CD14-positive monocyte (primary cell): ENCODE measurements around the gene ATG4D. TPM values are rescaled to one million over a fixed set of nuclear protein-coding genes. Genes with fewer than 3 reads are reported as not detected.

Experiments
- DNase-seq, 3 donors: peaks; one replicate each; pipeline ENCODE4 v3.0.0-alpha.2; 2011 to 2022
- H2AFZ ChIP-seq: 2 replicates; pipeline ENCODE4 v1.6.0; 2012; ENCODE audit warnings: mild to moderate bottlenecking, low read depth, low read length, inconsistent platforms; ENCODE audit not compliant: insufficient read depth, poor library complexity, severe bottlenecking
- H3K27ac ChIP-seq, 2 donors: 1 replicate in 1 of 2; 2 replicates in 1 of 2; pipeline ENCODE4 v1.5.1; 2012 to 2013; ENCODE audit warnings: low read length in 2 of 2, control low read depth in 1 of 2, inconsistent platforms in 1 of 2, low read depth in 1 of 2, mild to moderate bottlenecking in 1 of 2
- H3K27me3 ChIP-seq, 2 donors: one replicate each; pipeline versions ENCODE4 v1.6.0 to v1.6.1; 2011 to 2013; ENCODE audit warnings: low read length in 2 of 2; ENCODE audit not compliant: control insufficient read depth in 2 of 2, insufficient read depth in 2 of 2
- H3K36me3 ChIP-seq, 2 donors: replicated peaks in 1 of 2; 1 replicate in 1 of 2; 2 replicates in 1 of 2; pipeline versions ENCODE4 v1.5.1 to v1.6.1; 2012 to 2013; ENCODE audit warnings: low read length in 2 of 2, control low read depth in 1 of 2, inconsistent platforms in 1 of 2, mild to moderate bottlenecking in 1 of 2; ENCODE audit not compliant: insufficient read depth in 2 of 2, control insufficient read depth in 1 of 2
- H3K4me1 ChIP-seq, 2 donors: 1 replicate in 1 of 2; 2 replicates in 1 of 2; pipeline versions ENCODE4 v1.5.1 to v1.6.1; 2012 to 2013; ENCODE audit warnings: low read length in 2 of 2, control low read depth in 1 of 2, inconsistent platforms in 1 of 2, mild to moderate bottlenecking in 1 of 2, moderate library complexity in 1 of 2; ENCODE audit not compliant: insufficient read depth in 2 of 2, control insufficient read depth in 1 of 2
- H3K4me2 ChIP-seq: replicated peaks from 2 replicates; pipeline ENCODE3; 2012; ENCODE audit warnings: low read length, moderate library complexity, mild to moderate bottlenecking; ENCODE audit not compliant: poor library complexity, severe bottlenecking; ENCODE audit errors: extremely low read depth
- H3K4me3 ChIP-seq, 3 experiments: fragments of 200-600 bp in 1 of 3; sonication (generic) in 1 of 3; replicated peaks in 1 of 3; 1 replicate in 2 of 3; 2 replicates in 1 of 3; pipeline ENCODE4 v1.5.1; 2011 to 2013; ENCODE audit warnings: low read length in 3 of 3, mild to moderate bottlenecking in 3 of 3, control low read depth in 2 of 3, low read depth in 2 of 3, inconsistent platforms in 1 of 3, moderate library complexity in 1 of 3
- H3K79me2 ChIP-seq: 2 replicates; pipeline ENCODE4 v1.6.0; 2012; ENCODE audit warnings: mild to moderate bottlenecking, control low read depth, inconsistent platforms, low read length, moderate library complexity; ENCODE audit not compliant: insufficient read depth
- H3K9ac ChIP-seq: 2 replicates; pipeline ENCODE4 v1.6.0; 2017; ENCODE audit warnings: low read length, mild to moderate bottlenecking; ENCODE audit not compliant: insufficient read depth, poor library complexity, severe bottlenecking
- H3K9me3 ChIP-seq, 2 donors: replicated peaks in 1 of 2; 1 replicate in 1 of 2; 2 replicates in 1 of 2; pipeline versions ENCODE4 v1.5.1 to v1.6.1; 2012 to 2013; ENCODE audit warnings: low read length in 2 of 2, control low read depth in 1 of 2; ENCODE audit not compliant: control insufficient read depth in 1 of 2, insufficient read depth in 1 of 2
- H4K20me1 ChIP-seq: 2 replicates; pipeline ENCODE4 v1.6.0; 2012; ENCODE audit warnings: mild to moderate bottlenecking, low read length, control low read depth, moderate library complexity; ENCODE audit not compliant: insufficient read depth
- H3K27ac Mint-ChIP-seq, 7 donors: one replicate each; pipeline ENCODE4 v1.8.0; 2020; ENCODE audit warnings: mild to moderate bottlenecking in 7 of 7, mixed read lengths in 7 of 7, moderate library complexity in 6 of 7, inconsistent platforms in 2 of 7
- H3K27me3 Mint-ChIP-seq, 3 donors: one replicate each; pipeline ENCODE4 v1.8.0; 2021 to 2022; ENCODE audit warnings: low read depth in 3 of 3, mild to moderate bottlenecking in 3 of 3, mixed read lengths in 3 of 3, moderate library complexity in 3 of 3, inconsistent platforms in 1 of 3
- H3K36me3 Mint-ChIP-seq, 2 donors: one replicate each; pipeline ENCODE4 v1.8.0; 2020; ENCODE audit warnings: mixed read lengths in 2 of 2, inconsistent platforms in 1 of 2, mild to moderate bottlenecking in 1 of 2
- H3K4me1 Mint-ChIP-seq: one replicate; pipeline ENCODE4 v1.8.0; 2020; ENCODE audit warnings: mild to moderate bottlenecking, mixed read lengths
- H3K4me3 Mint-ChIP-seq, 2 donors: one replicate each; pipeline ENCODE4 v1.8.0; 2020; ENCODE audit warnings: mild to moderate bottlenecking in 2 of 2, mixed read lengths in 2 of 2, moderate library complexity in 1 of 2
- H3K9me3 Mint-ChIP-seq, 7 donors: one replicate each; pipeline ENCODE4 v1.8.0; 2020 to 2022; ENCODE audit warnings: mixed read lengths in 7 of 7, mild to moderate bottlenecking in 6 of 7, moderate library complexity in 6 of 7, inconsistent platforms in 2 of 7
- WGBS: methylation state at CpG from one replicate; pipeline ENCODE4 v1.1.5; 2013; ENCODE audit warnings: missing lambda C conversion rate; ENCODE audit not compliant: insufficient coverage; 5-methylcytosine and 5-hydroxymethylcytosine counted together
- intact Hi-C, 2 donors: fragments of 100-400 bp; cut with micrococcal nuclease; formaldehyde crosslinking; loops; one replicate each; pipeline versions ENCODE4 v1.15.0 to v1.15.1; 2023
- polyA plus RNA-seq, 3 donors: library from polyadenylated mRNA; depleted of rRNA in 1 of 3; unstranded in 2 of 3; stranded (reverse) in 1 of 3; fragments of 300-500 nt in 2 of 3; fragments of >200 nt in 1 of 3; fragmentation: Illumina TruSeq in 2 of 3; gene quantifications; 1 replicate in 2 of 3; 2 replicates in 1 of 3; pipeline ENCODE4 v1.2.3, GENCODE V29; 2012 to 2021
- TF ChIP-seq, protein P1 (sequence below): fragments of 200-600 bp; IDR thresholded peaks from one replicate; pipeline ENCODE4 v1.8.0; 2022; ENCODE audit warnings: antibody characterized with exemption, mild to moderate bottlenecking

Gene ATG4D
- polyA plus RNA-seq, 3 donors: 10.7 to 52.8 (median 11.9) TPM

DNA sequence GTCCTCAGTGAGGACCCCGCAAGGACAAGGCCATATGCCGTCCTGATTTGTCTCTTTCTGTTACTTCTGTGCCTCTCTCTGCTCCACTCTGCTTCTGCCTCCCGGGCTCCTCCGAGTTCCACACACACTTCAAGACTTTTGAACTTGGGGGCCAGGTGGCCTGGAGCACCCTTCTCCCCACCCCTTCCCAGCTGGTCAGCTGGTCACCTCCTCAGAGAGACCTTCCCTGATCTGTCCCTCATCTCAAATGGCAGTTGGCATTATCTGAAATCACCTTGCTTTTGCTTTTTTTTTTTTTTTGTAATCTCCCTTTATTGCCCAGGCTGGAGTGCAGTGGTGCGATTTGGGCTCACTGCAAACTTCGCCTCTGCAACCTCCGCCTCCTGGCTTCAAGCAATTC, 24.3 kb upstream of the ATG4D start:
- H2AFZ ChIP-seq: no peak overlapping the region
- peaks cover 54 to 71% (median 66%) of the 10 kb centered on the region in 3 donors for H3K27me3 Mint-ChIP-seq
- no peak overlapping the region for H3K4me2 ChIP-seq
- TF ChIP-seq, protein P1, sequence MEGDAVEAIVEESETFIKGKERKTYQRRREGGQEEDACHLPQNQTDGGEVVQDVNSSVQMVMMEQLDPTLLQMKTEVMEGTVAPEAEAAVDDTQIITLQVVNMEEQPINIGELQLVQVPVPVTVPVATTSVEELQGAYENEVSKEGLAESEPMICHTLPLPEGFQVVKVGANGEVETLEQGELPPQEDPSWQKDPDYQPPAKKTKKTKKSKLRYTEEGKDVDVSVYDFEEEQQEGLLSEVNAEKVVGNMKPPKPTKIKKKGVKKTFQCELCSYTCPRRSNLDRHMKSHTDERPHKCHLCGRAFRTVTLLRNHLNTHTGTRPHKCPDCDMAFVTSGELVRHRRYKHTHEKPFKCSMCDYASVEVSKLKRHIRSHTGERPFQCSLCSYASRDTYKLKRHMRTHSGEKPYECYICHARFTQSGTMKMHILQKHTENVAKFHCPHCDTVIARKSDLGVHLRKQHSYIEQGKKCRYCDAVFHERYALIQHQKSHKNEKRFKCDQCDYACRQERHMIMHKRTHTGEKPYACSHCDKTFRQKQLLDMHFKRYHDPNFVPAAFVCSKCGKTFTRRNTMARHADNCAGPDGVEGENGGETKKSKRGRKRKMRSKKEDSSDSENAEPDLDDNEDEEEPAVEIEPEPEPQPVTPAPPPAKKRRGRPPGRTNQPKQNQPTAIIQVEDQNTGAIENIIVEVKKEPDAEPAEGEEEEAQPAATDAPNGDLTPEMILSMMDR: no peak
- H3K4me1 Mint-ChIP-seq: peaks cover 25% of the 10 kb centered on the region
- H3K4me3 Mint-ChIP-seq: peak overlapping the region in 1 of 2 donors; percentile 86
- no peaks in the 10 kb centered on the region for H3K36me3 ChIP-seq
- H3K27me3 ChIP-seq: peaks cover 37 to 62% of the 10 kb centered on the region in 2 donors
- no peak overlapping the region for H3K27ac ChIP-seq
- no peak overlapping the region for H3K9ac ChIP-seq
- peaks cover 0 to 18% (median 9%) of the 10 kb centered on the region in 7 donors for H3K9me3 Mint-ChIP-seq
- no peaks in the 10 kb centered on the region for H4K20me1 ChIP-seq
- WGBS: 88% methylated on average over 7 of the region's 7 CpGs
- intact Hi-C loops: no loop called here
- peak overlapping the region in 1 of 7 donors; percentile 16 for H3K27ac Mint-ChIP-seq
- no peak for DNase-seq
- peaks cover 0 to 32% of the 10 kb centered on the region in 2 donors for H3K9me3 ChIP-seq
- no peaks in the 10 kb centered on the region for H3K79me2 ChIP-seq
- H3K4me1 ChIP-seq: peaks cover 16 to 25% of the 10 kb centered on the region in 2 donors
- peaks cover 0 to 12% of the 10 kb centered on the region in 2 donors for H3K36me3 Mint-ChIP-seq
- no peak overlapping the region for H3K4me3 ChIP-seq

DNA sequence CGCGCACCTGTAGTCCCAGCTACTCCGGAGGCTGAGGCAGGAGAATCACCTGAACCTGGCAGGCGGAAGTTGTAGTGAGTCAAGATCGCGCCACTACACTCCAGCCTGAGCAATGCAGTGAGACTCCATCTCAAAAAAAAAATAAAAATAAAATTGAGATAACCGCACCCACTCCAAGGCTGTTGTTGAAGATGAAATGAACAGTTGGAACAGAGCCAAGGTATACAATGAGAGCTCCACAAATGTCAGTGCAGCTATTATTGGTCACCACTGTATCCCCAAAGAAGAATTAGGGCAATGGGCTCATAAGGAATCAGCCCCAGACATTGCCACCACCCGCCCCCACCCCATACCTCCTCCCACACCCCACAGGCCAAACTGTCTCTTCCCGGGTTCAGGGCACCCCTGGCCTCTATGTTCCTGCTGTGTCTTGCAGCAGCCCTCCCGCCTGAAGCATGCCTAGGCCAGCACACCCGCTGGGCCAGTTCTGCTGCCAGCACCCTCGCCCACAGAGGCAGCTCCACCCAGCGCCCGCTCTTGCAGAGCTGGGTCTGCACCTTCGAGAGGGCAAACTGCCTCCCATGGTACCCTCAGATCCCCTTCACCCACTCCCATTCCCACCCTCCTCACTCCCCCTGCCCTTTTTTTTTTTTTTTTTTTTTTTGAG, 22.9 kb upstream of the ATG4D start:
- no peak overlapping the region for H3K4me3 Mint-ChIP-seq
- DNase-seq: no peak
- Histone ChIP-seq H3K9ac (no peak overlapping the region), H3K27ac (no peak overlapping the region), H3K27me3 (peaks cover 28 to 49% of the 10 kb centered on the region in 2 donors), H3K4me1 (peaks cover 16 to 23% of the 10 kb centered on the region in 2 donors), H3K79me2 (no peaks in the 10 kb centered on the region), H3K9me3 (peaks cover 0 to 19% of the 10 kb centered on the region in 2 donors), H3K36me3 (no peaks in the 10 kb centered on the region), H2AFZ (no peak overlapping the region), H4K20me1 (no peaks in the 10 kb centered on the region), H3K4me2 (no peak overlapping the region), H3K4me3 (no peak overlapping the region)
- peaks cover 0 to 16% (median 9%) of the 10 kb centered on the region in 7 donors for H3K9me3 Mint-ChIP-seq
- H3K4me1 Mint-ChIP-seq: peaks cover 23% of the 10 kb centered on the region
- intact Hi-C loops: no loop called here
- TF ChIP-seq, protein P1: no peak
- peaks cover 0 to 12% of the 10 kb centered on the region in 2 donors for H3K36me3 Mint-ChIP-seq
- peaks cover 40 to 59% (median 57%) of the 10 kb centered on the region in 3 donors for H3K27me3 Mint-ChIP-seq
- 87% methylated on average over 7 of the region's 15 CpGs for WGBS
- no peak overlapping the region for H3K27ac Mint-ChIP-seq
